Chondrocyte (in vitro differentiated cells): ENCODE measurements around the gene FBXL7. TPM values are rescaled to one million over a fixed set of nuclear protein-coding genes. Genes with fewer than 3 reads are reported as not detected.

Source experiments
- DNase-seq: peaks from one replicate; pipeline ENCODE4 v3.0.0; 2021; ENCODE audit warnings: mixed read lengths, low spot score
- H3K27ac Mint-ChIP-seq: one replicate; pipeline ENCODE4 v1.8.0; 2021; ENCODE audit warnings: mild to moderate bottlenecking, moderate library complexity, mixed read lengths; ENCODE audit not compliant: unreplicated experiment
- H3K27me3 Mint-ChIP-seq: 2 replicates; pipeline ENCODE4 v1.8.0; 2021; ENCODE audit warnings: low read depth, mixed read lengths
- H3K36me3 Mint-ChIP-seq: 2 replicates; pipeline ENCODE4 v1.8.0; 2021; ENCODE audit warnings: low read depth, mixed read lengths
- H3K4me1 Mint-ChIP-seq: 2 replicates; pipeline ENCODE4 v1.8.0; 2021; ENCODE audit warnings: low read depth, mild to moderate bottlenecking, mixed read lengths
- H3K4me3 Mint-ChIP-seq: one replicate; pipeline ENCODE4 v1.8.0; 2021; ENCODE audit warnings: mild to moderate bottlenecking, moderate library complexity, mixed read lengths; ENCODE audit not compliant: unreplicated experiment
- H3K9me3 Mint-ChIP-seq: 2 replicates; pipeline ENCODE4 v1.8.0; 2021; ENCODE audit warnings: low read depth, mixed read lengths
- CTCF ChIP-seq: fragments of 200-600 bp; sonication (generic); IDR thresholded peaks from 2 replicates; pipeline ENCODE4 v1.5.0; 2021; ENCODE audit warnings: antibody characterized with exemption, mild to moderate bottlenecking, moderate library complexity
- total RNA-seq: library from RNA; stranded (reverse); gene quantifications from 3 replicates; pipeline ENCODE4 v1.2.1, GENCODE V29; 2021

FBXL7 gene
- total RNA-seq, 1 donor from 2014 or later = 32.6 TPM

GRCh38 chr5:15943487-15943886 is 443.5 kb downstream of the FBXL7 start:
- Mint-ChIP-seq H3K4me3 (no peak overlapping the region), H3K9me3 (no peaks in the 10 kb centered on the region), H3K27ac (no peak overlapping the region), H3K27me3 (no peaks in the 10 kb centered on the region), H3K4me1 (peaks cover 14% of the 10 kb centered on the region), H3K36me3 (peaks cover 23% of the 10 kb centered on the region)
- no peak for TF ChIP-seq CTCF
- DNase-seq = no peak

GRCh38 chr5:15946026-15946425 is 446.0 kb downstream of the FBXL7 start:
- DNase-seq = no peak

GRCh38 chr5:15948190-15948589 is 448.2 kb downstream of the FBXL7 start:
- DNase-seq = no peak
- H3K27ac Mint-ChIP-seq = no peak overlapping the region
- H3K36me3 Mint-ChIP-seq = peaks cover 6% of the 10 kb centered on the region
- H3K27me3 Mint-ChIP-seq = no peaks in the 10 kb centered on the region
- no peaks in the 10 kb centered on the region for H3K9me3 Mint-ChIP-seq
- no peak overlapping the region for H3K4me3 Mint-ChIP-seq
- peaks cover 3% of the 10 kb centered on the region for H3K4me1 Mint-ChIP-seq
- peak; percentile 41 for TF ChIP-seq CTCF

More at GRCh38 chr5:15946026-15946425, 446.0 kb downstream of the FBXL7 start:
- H3K27me3 Mint-ChIP-seq = no peaks in the 10 kb centered on the region
- no peaks in the 10 kb centered on the region for H3K9me3 Mint-ChIP-seq
- TF ChIP-seq CTCF = no peak
- peaks cover 3% of the 10 kb centered on the region for H3K4me1 Mint-ChIP-seq
- no peak overlapping the region for H3K27ac Mint-ChIP-seq
- peaks cover 12% of the 10 kb centered on the region for H3K36me3 Mint-ChIP-seq
- H3K4me3 Mint-ChIP-seq = no peak overlapping the region

GRCh38 chr5:15951126-15951525 is 451.1 kb downstream of the FBXL7 start:
- no peaks in the 10 kb centered on the region for H3K4me1 Mint-ChIP-seq
- no peak for TF ChIP-seq CTCF
- H3K36me3 Mint-ChIP-seq = peaks cover 10% of the 10 kb centered on the region
- no peak for DNase-seq
- H3K27me3 Mint-ChIP-seq = no peaks in the 10 kb centered on the region
- H3K4me3 Mint-ChIP-seq = no peak overlapping the region
- H3K9me3 Mint-ChIP-seq = no peaks in the 10 kb centered on the region
- no peak overlapping the region for H3K27ac Mint-ChIP-seq

- Mint-ChIP-seq H3K27me3 (no peaks in the 10 kb centered on the region), H3K4me3 (no peak overlapping the region), H3K36me3 (peaks cover 10% of the 10 kb centered on the region), H3K27ac (no peak overlapping the region), H3K9me3 (no peaks in the 10 kb centered on the region), H3K4me1 (no peaks in the 10 kb centered on the region)
- no peak for DNase-seq
- TF ChIP-seq CTCF = no peak
Observed at GRCh38 chr5:15951550-15951949, 451.6 kb downstream of the FBXL7 start.
